Mammary epithelial cell (primary cell): ENCODE measurements around the gene RYR2.

Source experiments
- EZH2 ChIP-seq: IDR thresholded peaks from 2 replicates; pipeline ENCODE4 v1.6.1; 2012; ENCODE audit warnings: low read length, inconsistent platforms, borderline replicate concordance
- TF ChIP-seq, protein P1 (sequence below), 2 donors: IDR thresholded peaks in 1 of 2; conservative IDR thresholded peaks in 1 of 2; 2 replicates each; pipeline ENCODE4 v1.5.1; 2011 to 2012; ENCODE audit warnings: inconsistent platforms in 2 of 2, low read length in 2 of 2, mild to moderate bottlenecking in 2 of 2, control low read depth in 1 of 2, low read depth in 1 of 2; ENCODE audit not compliant: insufficient read depth in 1 of 2; ENCODE audit errors: extremely low read depth in 1 of 2

- TF ChIP-seq, protein P1, sequence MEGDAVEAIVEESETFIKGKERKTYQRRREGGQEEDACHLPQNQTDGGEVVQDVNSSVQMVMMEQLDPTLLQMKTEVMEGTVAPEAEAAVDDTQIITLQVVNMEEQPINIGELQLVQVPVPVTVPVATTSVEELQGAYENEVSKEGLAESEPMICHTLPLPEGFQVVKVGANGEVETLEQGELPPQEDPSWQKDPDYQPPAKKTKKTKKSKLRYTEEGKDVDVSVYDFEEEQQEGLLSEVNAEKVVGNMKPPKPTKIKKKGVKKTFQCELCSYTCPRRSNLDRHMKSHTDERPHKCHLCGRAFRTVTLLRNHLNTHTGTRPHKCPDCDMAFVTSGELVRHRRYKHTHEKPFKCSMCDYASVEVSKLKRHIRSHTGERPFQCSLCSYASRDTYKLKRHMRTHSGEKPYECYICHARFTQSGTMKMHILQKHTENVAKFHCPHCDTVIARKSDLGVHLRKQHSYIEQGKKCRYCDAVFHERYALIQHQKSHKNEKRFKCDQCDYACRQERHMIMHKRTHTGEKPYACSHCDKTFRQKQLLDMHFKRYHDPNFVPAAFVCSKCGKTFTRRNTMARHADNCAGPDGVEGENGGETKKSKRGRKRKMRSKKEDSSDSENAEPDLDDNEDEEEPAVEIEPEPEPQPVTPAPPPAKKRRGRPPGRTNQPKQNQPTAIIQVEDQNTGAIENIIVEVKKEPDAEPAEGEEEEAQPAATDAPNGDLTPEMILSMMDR (conservative IDR thresholded peaks at IDR 0.05 in 1 of 2, IDR thresholded peaks at IDR 0.05 in 1 of 2; ENCODE audit: extremely low read depth in 1 of 2, insufficient read depth in 1 of 2, low read depth in 1 of 2, low read length in 2 of 2): no peak
- TF ChIP-seq EZH2: no peak
Observed at GRCh38 chr1:237166086-237166485, 124.1 kb downstream of the RYR2 start.
